ENCODE results near the gene MSI2.
A peak's percentile ranks its signal among the peaks of the same experiment; 100 is the strongest.

Gene MSI2

DNA sequence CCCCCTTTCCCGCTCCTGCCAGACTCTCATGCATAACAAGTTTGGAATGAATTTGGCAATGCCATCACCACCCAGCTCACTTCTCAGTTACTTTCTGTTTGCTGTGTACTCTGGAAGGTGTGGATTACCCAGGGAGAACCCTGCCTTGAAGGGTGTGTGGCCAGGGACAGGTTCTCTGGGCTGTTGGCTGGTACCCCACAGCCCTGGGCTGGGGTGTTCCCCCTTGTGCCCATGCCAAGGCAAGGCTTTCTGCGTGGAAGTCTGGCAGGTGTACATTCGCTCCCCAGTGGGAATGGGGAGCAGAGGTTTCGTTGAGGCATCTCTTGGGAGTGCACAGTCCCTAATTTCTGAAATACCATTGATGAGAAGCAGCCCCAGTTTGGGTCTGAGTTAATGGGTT is 301.1 kb downstream of the MSI2 start:
- ATAC-seq, result no peak
- Mint-ChIP-seq H3K27me3 (no peaks in the 10 kb centered on the region), H3K36me3 (no peaks in the 10 kb centered on the region), H3K9me3 (no peaks in the 10 kb centered on the region), H3K4me1 (peaks cover 58% of the 10 kb centered on the region), H3K27ac (peak overlapping the region; percentile 27), H3K4me3 (no peak overlapping the region)

DNA sequence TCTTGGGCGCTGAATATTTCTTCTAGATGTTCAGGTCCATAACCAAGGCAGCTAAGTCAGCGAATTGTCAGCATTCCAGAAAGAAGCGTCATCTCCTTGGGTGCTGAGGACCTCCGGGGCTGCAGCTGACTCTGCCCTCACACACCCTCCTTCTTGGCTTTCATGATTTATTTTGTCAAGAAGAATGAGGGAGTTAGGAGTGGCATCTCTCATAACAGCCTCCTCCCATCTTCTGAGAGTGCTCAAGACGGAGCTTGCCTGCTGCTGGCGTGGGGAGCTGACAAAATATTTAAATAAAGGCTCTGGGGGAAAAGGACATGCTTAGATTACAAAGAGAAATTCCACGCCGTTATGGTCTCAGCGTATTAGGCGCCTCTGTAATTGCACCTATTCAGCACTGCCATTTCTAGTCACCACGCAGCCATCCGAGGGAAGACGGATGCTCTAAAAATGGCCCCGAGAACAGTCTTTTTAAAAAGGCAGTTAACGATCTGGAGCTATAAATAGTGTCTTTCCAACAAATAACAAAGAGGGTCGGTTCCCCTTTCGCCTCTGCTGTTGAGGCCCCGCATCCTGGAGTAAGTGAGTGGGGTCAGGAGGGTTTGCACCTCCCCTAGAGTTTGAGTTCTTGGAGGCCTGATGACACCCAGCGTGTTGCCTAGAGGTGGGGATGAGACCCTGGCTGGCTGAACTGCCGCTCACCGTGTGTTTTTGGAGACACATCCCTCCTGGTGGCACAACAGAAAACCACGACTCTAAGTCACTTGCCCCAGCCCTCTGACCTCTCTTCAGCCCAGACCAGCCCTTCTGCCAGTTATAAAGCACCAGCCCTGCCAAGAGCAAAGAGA is 301.7 kb downstream of the MSI2 start:
- Mint-ChIP-seq H3K27ac (peak overlapping the region; percentile 27), H3K36me3 (no peaks in the 10 kb centered on the region), H3K9me3 (no peaks in the 10 kb centered on the region), H3K27me3 (no peaks in the 10 kb centered on the region), H3K4me3 (peak overlapping the region; percentile 20), H3K4me1 (peaks cover 51% of the 10 kb centered on the region)
- no peak for ATAC-seq

DNA sequence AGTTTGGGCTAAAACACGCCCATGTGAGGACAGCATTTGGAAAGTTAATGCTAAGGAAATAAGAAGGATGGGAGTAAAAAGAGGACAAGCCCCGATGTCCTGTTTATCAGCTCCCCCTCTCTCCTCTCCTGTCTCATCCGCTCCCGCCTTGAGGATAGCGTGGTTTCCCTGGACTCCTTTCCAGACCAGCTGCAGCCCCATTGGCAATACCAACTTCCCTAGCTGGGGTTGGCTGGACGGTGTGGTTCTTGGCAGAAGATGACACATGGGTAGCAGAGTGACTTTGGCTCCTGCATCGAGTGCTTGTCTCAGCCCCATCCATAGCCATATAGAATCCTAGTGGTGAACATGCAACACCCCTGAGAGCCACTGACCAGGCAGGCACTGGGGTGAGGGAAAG is 302.9 kb downstream of the MSI2 start:
- Mint-ChIP-seq H3K4me3 (no peak overlapping the region), H3K27ac (peak overlapping the region; percentile 10), H3K9me3 (no peaks in the 10 kb centered on the region), H3K27me3 (no peaks in the 10 kb centered on the region), H3K4me1 (peaks cover 46% of the 10 kb centered on the region), H3K36me3 (no peaks in the 10 kb centered on the region)
- ATAC-seq, result no peak

DNA sequence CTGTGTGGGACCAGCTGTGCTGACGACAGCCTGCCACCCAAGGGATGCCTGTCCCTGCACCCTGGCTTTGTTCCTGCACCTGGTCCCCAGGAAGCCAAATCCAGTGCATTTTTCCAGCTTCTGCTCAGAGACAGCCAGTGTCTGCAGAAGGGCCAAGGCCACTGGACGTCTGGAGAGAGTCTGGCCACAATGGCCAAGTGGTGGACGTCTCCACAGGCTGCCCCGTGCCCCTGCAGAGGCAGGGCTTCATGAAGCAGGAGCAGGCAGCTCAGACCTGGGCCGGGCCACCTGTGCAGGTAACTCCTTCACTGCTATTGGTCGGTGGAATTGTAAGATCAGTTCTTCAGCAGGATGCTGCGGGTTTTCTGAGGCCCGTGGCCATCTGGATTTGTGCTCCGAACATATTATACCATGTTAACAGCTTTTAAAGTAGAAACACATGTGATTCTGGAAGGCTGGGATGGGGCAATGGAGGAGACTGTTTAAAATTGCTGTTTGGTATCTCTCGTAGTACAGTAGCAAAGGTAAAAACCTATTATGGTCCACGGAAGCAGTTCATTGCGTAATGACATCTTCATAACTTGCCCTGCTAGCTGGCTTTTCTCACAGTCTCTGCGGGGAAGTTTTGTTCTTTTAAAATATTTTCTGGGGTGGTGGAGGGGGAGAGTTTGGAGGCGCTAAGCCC is 303.5 kb downstream of the MSI2 start:
- H3K4me1 Mint-ChIP-seq, result peaks cover 45% of the 10 kb centered on the region
- H3K36me3 Mint-ChIP-seq, result no peaks in the 10 kb centered on the region
- no peaks in the 10 kb centered on the region for H3K27me3 Mint-ChIP-seq
- no peaks in the 10 kb centered on the region for H3K9me3 Mint-ChIP-seq
- no peak overlapping the region for H3K27ac Mint-ChIP-seq
- no peak for ATAC-seq
- no peak overlapping the region for H3K4me3 Mint-ChIP-seq

DNA sequence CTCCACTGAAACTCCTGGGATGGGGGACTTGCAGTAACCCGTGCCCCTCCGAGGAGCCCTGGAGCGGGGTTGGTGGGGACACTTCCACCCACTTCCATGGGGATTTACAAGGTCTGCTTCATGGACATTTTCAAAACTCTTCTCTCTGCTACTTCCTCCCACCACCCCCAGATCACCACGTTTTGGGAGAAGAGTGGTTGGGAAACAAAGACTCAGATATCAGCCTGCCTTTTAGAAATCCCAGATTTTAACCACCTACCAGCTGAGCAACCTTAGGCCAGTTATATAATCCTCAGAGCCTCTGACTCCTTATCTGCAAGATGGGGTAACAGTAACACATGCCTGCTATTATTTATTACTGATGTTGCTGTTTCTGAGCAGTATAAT is 304.0 kb downstream of the MSI2 start:
- Mint-ChIP-seq H3K36me3 (peaks cover 4% of the 10 kb centered on the region), H3K27ac (no peak overlapping the region), H3K27me3 (no peaks in the 10 kb centered on the region), H3K9me3 (no peaks in the 10 kb centered on the region), H3K4me1 (peaks cover 40% of the 10 kb centered on the region), H3K4me3 (no peak overlapping the region)
- no peak for ATAC-seq

DNA sequence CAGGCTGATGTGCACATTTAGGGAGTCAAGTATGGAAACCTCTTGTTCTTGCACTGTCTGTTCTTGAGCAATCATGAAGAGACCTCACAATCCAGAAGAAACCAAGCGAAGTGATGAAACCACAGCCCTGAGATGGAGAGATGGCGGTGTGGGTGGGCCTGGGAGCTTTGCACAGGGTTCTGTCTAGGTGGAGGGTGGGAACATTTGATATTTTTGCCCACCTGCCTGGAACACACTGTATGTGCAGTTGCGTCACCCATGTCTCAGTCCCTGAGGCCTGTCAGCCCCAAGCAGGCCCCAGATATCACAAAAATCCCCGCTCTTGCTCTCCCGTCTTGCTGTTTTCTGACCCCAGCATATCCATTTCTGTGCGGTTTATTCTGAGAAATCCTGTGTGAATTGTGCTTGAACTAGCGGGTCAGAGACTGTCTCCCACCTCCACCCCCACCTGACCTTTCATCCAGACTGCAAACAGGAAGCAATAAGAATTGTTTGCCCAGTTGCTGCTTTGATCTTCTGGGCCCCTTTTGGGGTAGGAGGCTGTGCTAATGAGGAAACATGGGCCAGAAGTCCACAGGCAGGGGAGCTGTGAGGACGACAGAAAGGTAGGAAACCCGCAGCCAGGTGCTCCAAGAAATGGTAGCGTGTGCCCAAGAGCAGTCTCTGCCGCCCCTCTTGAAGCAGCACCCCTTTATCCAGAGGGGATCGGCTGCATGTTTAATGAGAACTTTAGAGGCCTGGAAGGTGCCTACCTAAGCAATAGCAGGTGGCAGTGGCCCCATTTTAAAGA is 304.9 kb downstream of the MSI2 start:
- no peaks in the 10 kb centered on the region for H3K27me3 Mint-ChIP-seq
- peaks cover 32% of the 10 kb centered on the region for H3K4me1 Mint-ChIP-seq
- no peak overlapping the region for H3K4me3 Mint-ChIP-seq
- no peak for ATAC-seq
- no peaks in the 10 kb centered on the region for H3K9me3 Mint-ChIP-seq
- H3K27ac Mint-ChIP-seq, result no peak overlapping the region
- H3K36me3 Mint-ChIP-seq, result peaks cover 8% of the 10 kb centered on the region

DNA sequence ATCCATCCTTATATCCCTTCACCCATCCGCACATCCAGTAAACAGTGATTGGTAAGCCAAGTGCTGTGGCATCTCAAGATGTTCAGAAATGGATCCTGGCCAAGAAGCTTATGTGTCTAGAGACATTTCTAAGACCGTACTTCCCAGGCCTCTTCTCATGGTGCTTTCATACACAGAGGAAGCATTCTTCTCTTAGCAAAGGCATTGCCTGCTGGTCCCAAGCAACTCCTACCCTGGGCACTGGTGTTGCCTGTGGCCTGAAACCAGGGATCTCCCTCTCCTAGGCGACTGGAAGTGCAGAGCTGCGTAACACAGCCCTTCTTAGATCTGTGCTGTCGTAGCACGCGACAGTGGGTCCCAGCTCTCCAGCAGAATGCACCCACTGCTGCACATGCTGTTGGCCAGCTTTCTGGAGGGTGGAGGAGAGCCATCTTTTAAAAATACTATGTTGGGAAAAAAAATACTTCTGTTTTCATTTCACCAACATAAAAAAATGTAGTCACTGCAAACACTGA is 305.9 kb downstream of the MSI2 start:
- Mint-ChIP-seq H3K36me3 (peaks cover 8% of the 10 kb centered on the region), H3K27me3 (no peaks in the 10 kb centered on the region), H3K4me3 (no peak overlapping the region), H3K27ac (no peak overlapping the region), H3K9me3 (no peaks in the 10 kb centered on the region), H3K4me1 (peaks cover 25% of the 10 kb centered on the region)
- no peak for ATAC-seq

DNA sequence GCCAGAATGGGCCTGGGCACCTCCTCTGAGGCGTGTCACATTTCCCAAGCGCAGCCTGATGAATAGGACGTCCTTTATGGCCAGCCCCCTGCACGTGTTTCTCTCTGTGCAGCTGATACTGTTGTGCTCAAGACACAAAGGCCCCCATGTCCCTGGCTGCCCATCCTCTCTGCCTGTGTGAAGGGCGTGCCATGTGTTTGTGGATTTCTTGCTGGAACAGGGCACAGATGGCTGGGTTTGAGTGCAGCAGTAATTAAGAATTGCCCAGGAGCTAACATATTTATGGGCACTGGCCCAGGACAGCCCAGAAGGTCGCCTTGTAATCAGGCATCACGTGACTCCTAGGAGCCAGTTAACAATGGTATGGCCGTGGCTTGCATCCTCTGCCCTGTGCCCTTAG is 307.6 kb downstream of the MSI2 start:
- H3K27ac Mint-ChIP-seq, result no peak overlapping the region
- H3K9me3 Mint-ChIP-seq, result no peaks in the 10 kb centered on the region
- no peaks in the 10 kb centered on the region for H3K27me3 Mint-ChIP-seq
- H3K4me3 Mint-ChIP-seq, result no peak overlapping the region
- ATAC-seq, result no peak
- peaks cover 8% of the 10 kb centered on the region for H3K36me3 Mint-ChIP-seq
- H3K4me1 Mint-ChIP-seq, result peaks cover 10% of the 10 kb centered on the region

DNA sequence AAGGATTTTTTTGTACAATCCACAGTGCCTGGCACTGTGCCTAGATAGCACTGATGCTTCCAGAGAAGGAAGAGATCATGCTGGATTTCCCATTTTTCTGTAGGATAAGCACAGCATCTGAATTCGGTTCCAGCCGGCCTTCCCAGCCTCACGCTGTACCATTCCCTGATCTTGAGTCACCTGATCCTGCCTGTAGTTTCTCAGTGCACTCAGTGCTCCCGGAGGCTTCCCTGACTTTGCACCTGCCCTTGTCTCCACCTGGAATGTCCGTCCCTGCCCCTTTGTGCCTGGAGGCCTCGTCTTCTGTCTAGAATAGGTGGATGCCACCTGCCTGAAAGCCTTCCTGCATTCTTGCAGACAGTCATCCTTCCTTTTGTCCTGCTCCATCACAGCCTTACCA is 308.9 kb downstream of the MSI2 start:
- H3K4me1 Mint-ChIP-seq, result peaks cover 10% of the 10 kb centered on the region
- H3K27me3 Mint-ChIP-seq, result no peaks in the 10 kb centered on the region
- no peak overlapping the region for H3K4me3 Mint-ChIP-seq
- H3K9me3 Mint-ChIP-seq, result no peaks in the 10 kb centered on the region
- H3K36me3 Mint-ChIP-seq, result peaks cover 8% of the 10 kb centered on the region
- no peak for ATAC-seq
- no peak overlapping the region for H3K27ac Mint-ChIP-seq

DNA sequence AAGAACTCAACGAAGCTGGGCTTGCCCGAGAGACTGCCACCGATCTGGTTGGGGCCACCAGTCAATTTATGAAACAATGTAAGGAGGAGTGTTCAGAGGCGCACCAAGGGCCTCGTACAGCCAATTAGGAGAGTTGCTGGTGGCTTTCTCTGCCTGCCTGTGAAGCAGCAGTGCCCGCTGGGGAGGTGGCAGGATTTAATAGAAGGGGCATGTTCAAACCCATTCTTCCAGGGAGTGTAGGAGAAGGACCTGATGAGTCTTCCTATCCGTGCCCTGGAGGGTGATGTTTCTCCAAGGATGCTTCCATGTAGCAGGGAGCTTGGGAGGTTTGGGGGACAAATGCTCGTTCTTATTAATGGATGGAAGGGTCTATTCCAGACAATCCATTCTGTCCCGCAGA is 310.4 kb downstream of the MSI2 start:
- no peaks in the 10 kb centered on the region for H3K9me3 Mint-ChIP-seq
- peaks cover 8% of the 10 kb centered on the region for H3K36me3 Mint-ChIP-seq
- no peak overlapping the region for H3K4me3 Mint-ChIP-seq
- no peaks in the 10 kb centered on the region for H3K27me3 Mint-ChIP-seq
- H3K4me1 Mint-ChIP-seq, result no peaks in the 10 kb centered on the region
- H3K27ac Mint-ChIP-seq, result no peak overlapping the region
- ATAC-seq, result no peak

DNA sequence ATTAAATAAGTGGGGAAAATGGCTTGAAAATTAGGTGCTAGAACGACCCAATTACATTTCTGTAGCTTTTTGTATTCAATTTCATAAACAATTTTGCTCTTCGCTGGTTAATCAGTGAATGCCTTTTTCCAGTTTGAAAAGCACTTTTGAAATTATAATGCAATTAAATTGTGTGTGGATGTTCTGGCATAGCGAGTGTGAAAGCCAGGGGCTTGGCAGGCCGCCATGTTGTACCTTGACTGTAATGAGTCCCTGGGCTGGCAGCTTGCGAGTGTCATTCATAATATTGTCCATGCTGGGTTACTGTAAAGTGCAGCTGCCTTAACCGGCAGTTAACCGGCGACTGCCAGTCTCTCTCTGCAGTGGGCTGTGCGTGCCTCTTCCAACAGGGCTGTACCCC is 310.9 kb downstream of the MSI2 start:
- Mint-ChIP-seq H3K4me3 (no peak overlapping the region), H3K4me1 (no peaks in the 10 kb centered on the region), H3K9me3 (no peaks in the 10 kb centered on the region), H3K27me3 (no peaks in the 10 kb centered on the region), H3K36me3 (peaks cover 8% of the 10 kb centered on the region), H3K27ac (no peak overlapping the region)
- no peak for ATAC-seq

DNA sequence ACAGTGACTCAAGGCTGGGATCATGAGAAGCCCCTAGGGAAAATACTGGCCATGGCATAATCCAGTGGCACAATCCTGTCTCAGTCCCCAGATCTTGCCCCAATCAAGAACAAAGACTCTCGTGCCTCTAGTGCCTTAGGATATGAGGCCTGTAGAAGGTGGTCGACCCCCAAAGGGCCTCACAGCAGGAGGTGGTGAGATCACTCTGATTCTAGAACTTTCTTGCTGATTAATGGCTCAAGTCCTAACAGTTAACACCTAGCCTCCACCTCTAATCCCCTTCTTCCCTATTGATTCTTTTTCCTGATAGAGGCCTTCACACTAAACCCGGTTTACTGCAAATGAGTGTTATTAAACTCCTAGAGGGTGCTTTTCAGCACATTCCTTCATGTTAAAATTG is 312.0 kb downstream of the MSI2 start:
- no peaks in the 10 kb centered on the region for H3K4me1 Mint-ChIP-seq
- H3K36me3 Mint-ChIP-seq, result peaks cover 8% of the 10 kb centered on the region
- no peaks in the 10 kb centered on the region for H3K9me3 Mint-ChIP-seq
- no peak overlapping the region for H3K27ac Mint-ChIP-seq
- no peak for ATAC-seq
- no peaks in the 10 kb centered on the region for H3K27me3 Mint-ChIP-seq
- no peak overlapping the region for H3K4me3 Mint-ChIP-seq

DNA sequence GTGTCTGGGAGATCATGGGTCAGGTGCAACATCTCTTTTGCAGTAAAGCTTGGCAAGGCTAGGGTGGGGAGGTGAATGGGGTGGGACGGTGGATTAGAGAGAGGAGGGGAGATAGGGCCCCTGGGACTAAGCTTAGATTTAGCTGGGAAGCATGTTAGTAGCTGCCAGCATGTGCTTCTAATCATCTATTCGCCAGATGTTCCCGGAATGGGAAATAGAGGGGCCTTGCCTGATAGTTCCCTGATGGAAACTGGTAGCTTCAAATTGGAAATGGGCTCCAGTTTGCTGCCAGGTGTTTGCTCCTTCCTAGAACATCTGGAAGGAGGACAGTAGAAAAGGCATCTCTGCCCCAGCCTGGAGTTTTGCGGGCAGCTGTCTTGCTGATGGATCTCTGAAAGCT is 312.7 kb downstream of the MSI2 start:
- Mint-ChIP-seq H3K9me3 (no peaks in the 10 kb centered on the region), H3K27me3 (no peaks in the 10 kb centered on the region), H3K4me1 (no peaks in the 10 kb centered on the region), H3K36me3 (peaks cover 8% of the 10 kb centered on the region), H3K4me3 (no peak overlapping the region), H3K27ac (no peak overlapping the region)
- no peak for ATAC-seq

DNA sequence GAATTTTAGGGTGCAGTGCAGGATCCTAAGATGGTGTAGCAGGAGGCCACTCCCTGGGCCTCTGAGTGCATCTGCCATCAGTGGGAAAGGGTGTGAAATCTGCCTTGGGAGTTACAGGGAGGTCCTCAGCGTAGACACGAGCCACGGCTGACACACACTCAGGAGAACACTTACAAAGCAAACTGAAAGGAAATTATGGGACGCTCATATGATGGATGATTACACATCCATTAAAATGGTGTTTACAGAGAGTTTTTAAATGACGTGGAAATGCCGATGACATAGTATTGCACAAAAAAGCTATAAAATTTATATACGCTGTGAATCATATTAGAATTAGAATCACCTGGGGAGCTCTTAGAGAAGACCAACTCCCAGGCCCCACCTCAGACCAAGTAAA is 313.5 kb downstream of the MSI2 start:
- Mint-ChIP-seq H3K36me3 (peaks cover 8% of the 10 kb centered on the region), H3K9me3 (no peaks in the 10 kb centered on the region), H3K27ac (no peak overlapping the region), H3K27me3 (no peaks in the 10 kb centered on the region), H3K4me3 (no peak overlapping the region), H3K4me1 (no peaks in the 10 kb centered on the region)
- ATAC-seq, result no peak

DNA sequence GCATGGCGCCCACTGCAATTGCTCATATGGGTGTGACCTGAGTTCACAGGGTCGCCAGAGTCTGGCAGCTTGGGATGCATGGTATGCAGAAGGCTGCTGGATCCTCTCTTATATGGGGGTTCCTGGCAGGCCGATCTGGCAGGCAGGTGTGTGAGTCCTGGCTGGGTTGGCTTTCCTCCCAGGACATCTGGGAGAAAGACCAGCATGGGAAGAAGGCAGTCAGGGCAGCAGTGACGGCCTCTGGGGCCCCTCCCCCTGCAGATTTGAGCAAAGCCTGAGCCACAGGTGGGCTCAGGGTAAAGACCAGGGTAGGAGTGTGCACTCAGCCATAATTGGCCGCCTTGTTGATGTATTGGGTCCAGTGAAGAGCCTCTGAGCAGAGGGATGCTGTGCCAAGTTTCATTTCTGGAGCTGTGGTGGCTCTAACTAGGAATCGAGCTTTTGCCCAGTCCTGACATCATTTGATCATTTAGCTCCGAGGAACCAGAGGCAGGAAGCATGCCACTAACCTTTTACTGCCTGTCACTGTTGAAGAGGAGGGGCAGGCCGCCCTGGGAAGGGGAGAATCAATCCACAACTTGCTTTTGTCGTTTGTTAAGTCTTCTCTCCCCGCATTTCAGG is 314.5 kb downstream of the MSI2 start:
- H3K27ac Mint-ChIP-seq, result no peak overlapping the region
- no peaks in the 10 kb centered on the region for H3K4me1 Mint-ChIP-seq
- no peaks in the 10 kb centered on the region for H3K27me3 Mint-ChIP-seq
- H3K36me3 Mint-ChIP-seq, result no peaks in the 10 kb centered on the region
- H3K4me3 Mint-ChIP-seq, result no peak overlapping the region
- no peaks in the 10 kb centered on the region for H3K9me3 Mint-ChIP-seq
- ATAC-seq, result no peak

Measured in stimulated activated memory B cell treated with anti-CD40 and anti-IgM and Interleukin-4, amounts not matched to agents 10 μg/mL and 1 μg/mL and 100 μg/mL, for 72 hours (primary cell).